Sigmoid colon (tissue), 4 donors: ENCODE data around the gene IMMT.

ENCODE experiments used
- EP300 ChIP-seq, 4 donors: sonication (generic); formaldehyde crosslinking; IDR thresholded peaks; one replicate each; pipeline ENCODE4 v1.6.1; 2017; ENCODE audit warnings: antibody characterized with exemption in 4 of 4
- POLR2A ChIP-seq, 2 donors: fragments of 450-650 bp; IDR thresholded peaks; one replicate each; pipeline ENCODE4 v1.6.1; 2016; ENCODE audit warnings: antibody characterized with exemption in 2 of 2, mild to moderate bottlenecking in 2 of 2, moderate library complexity in 2 of 2
- POLR2AphosphoS5 ChIP-seq, 4 donors: sonication (generic); formaldehyde crosslinking; IDR thresholded peaks; one replicate each; pipeline ENCODE4 v1.6.1; 2017; ENCODE audit warnings: antibody characterized with exemption in 4 of 4
- TF ChIP-seq, protein P1 (sequence below), 4 experiments: fragments of 450-650 bp in 3 of 4; fragments of 200-600 bp in 1 of 4; IDR thresholded peaks; one replicate each; pipeline ENCODE4 v1.5.1; 2016 to 2019; ENCODE audit warnings: antibody characterized with exemption in 4 of 4, mild to moderate bottlenecking in 3 of 4, moderate library complexity in 2 of 4

DNA sequence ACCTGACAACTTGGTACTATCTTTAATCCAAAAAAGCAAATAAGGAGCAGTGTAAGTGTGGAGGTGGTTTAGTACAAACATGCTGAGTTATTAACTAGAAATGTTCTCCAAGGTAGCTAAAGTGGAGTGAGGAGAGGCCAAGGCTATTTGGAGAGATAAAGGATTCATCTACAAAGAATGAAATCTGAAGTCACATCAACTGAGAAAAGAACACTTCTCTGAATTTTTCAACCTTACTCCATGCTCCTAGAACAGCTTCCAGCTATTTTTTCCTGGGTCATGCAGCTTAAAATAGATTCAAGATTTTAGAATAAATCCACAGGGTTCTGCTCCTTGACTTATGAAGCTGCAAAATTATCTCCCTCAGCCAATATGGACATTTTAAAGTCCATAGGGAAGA, 18.7 kb downstream of the IMMT start:
- TF ChIP-seq POLR2AphosphoS5 (IDR thresholded peaks at IDR 0.05) (no peak), POLR2A (IDR thresholded peaks at IDR 0.05) (no peak), EP300 (IDR thresholded peaks at IDR 0.05) (no peak)
- TF ChIP-seq, protein P1, sequence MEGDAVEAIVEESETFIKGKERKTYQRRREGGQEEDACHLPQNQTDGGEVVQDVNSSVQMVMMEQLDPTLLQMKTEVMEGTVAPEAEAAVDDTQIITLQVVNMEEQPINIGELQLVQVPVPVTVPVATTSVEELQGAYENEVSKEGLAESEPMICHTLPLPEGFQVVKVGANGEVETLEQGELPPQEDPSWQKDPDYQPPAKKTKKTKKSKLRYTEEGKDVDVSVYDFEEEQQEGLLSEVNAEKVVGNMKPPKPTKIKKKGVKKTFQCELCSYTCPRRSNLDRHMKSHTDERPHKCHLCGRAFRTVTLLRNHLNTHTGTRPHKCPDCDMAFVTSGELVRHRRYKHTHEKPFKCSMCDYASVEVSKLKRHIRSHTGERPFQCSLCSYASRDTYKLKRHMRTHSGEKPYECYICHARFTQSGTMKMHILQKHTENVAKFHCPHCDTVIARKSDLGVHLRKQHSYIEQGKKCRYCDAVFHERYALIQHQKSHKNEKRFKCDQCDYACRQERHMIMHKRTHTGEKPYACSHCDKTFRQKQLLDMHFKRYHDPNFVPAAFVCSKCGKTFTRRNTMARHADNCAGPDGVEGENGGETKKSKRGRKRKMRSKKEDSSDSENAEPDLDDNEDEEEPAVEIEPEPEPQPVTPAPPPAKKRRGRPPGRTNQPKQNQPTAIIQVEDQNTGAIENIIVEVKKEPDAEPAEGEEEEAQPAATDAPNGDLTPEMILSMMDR (IDR thresholded peaks at IDR 0.05) = no peak
